Fibroblast of lung (primary cell): ENCODE measurements around the gene CAMKMT.

ENCODE experiments used
- CTCF ChIP-seq, 2 donors: IDR thresholded peaks in 1 of 2; conservative IDR thresholded peaks in 1 of 2; 1 replicate in 1 of 2; 2 replicates in 1 of 2; pipeline ENCODE4 v1.5.1; 2011 to 2012; ENCODE audit warnings: low read length in 2 of 2, control low read depth in 1 of 2, inconsistent platforms in 1 of 2, low read depth in 1 of 2, mild to moderate bottlenecking in 1 of 2
- EZH2 ChIP-seq: IDR thresholded peaks from 2 replicates; pipeline ENCODE4 v1.5.1; 2012; ENCODE audit warnings: low read length, control low read depth, mild to moderate bottlenecking; ENCODE audit errors: missing control alignments

- TF ChIP-seq CTCF (conservative IDR thresholded peaks at IDR 0.05 in 1 of 2, IDR thresholded peaks at IDR 0.05 in 1 of 2; ENCODE audit: low read depth in 1 of 2, low read length in 2 of 2) = no peak
- TF ChIP-seq EZH2 = no peak
Measured at GRCh38 chr2:44679584-44679983, 317.8 kb downstream of the CAMKMT start.
